Measurements from ENCODE around the gene CHD3. TPM values are rescaled to one million over a fixed set of nuclear protein-coding genes. Genes with fewer than 3 reads are reported as not detected.

Gene CHD3
- total and polyA plus RNA-seq, 2 of the 13 experiments (the other 11 are each of a cell fraction or from before 2014, with no cell fraction given): 2.7 to 3.7 TPM

DNA sequence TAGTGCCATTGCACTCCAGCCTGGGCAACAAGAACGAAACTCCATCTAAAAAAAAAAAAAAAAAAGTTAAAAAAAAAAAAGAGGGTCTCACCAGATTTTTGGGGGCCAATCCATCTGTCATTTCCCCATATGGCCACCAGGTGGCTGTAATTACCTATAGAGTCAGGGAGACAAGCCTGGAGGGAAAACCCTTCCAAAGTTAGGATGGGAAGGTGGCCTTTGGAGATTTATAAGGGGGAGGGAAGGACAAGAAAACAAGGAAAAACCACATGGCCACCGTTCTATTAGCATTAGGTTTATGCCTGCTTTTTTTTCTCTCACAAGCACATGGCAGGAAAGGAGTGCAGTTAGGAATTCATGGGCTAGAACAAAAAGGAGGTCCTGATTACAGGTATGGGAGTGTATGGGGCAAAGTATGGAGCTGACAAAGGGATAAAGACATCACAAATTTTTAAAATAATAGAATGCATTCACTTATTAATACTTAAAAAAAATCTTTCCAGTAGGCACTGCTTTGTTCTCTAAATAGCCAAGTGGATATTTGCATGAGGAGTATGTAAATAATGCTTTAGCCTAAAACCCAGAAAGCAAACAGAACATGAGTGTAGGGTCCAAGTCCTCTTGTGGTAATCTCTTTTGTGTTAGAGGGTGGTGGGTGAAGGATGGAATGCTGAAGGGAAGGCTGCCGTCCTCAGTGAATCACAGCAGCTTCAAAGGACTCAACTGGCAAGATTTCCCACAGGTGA, 25.7 kb upstream of the CHD3 start (continued):
- TF ChIP-seq HDAC1 (CRISPR knock-in tag; IDR thresholded peaks at IDR 0.05): 0 out of 2 replicates have a peak, but pooled peaks have one; percentile 25
- TF ChIP-seq, protein P1, sequence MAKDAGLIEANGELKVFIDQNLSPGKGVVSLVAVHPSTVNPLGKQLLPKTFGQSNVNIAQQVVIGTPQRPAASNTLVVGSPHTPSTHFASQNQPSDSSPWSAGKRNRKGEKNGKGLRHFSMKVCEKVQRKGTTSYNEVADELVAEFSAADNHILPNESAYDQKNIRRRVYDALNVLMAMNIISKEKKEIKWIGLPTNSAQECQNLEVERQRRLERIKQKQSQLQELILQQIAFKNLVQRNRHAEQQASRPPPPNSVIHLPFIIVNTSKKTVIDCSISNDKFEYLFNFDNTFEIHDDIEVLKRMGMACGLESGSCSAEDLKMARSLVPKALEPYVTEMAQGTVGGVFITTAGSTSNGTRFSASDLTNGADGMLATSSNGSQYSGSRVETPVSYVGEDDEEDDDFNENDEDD (CRISPR knock-in tag; IDR thresholded peaks at IDR 0.05; ENCODE audit: borderline replicate concordance): no peak
- TF ChIP-seq MXD4 (CRISPR knock-in tag; IDR thresholded peaks at IDR 0.05): peak; percentile 53; the same call in 1 of the 2 replicates
- TF ChIP-seq SOX6 (IDR thresholded peaks at IDR 0.05): no peak
- TF ChIP-seq SOX6 (CRISPR knock-in tag; IDR thresholded peaks at IDR 0.05): peak; percentile 92
- no peak for TF ChIP-seq ZC3H4 (CRISPR knock-in tag; IDR thresholded peaks at IDR 0.05; ENCODE audit: borderline replicate concordance)
- peak; percentile 89 for TF ChIP-seq SOX5 (CRISPR knock-in tag; IDR thresholded peaks at IDR 0.05; ENCODE audit: borderline replicate concordance)
- TF ChIP-seq, protein P2, sequence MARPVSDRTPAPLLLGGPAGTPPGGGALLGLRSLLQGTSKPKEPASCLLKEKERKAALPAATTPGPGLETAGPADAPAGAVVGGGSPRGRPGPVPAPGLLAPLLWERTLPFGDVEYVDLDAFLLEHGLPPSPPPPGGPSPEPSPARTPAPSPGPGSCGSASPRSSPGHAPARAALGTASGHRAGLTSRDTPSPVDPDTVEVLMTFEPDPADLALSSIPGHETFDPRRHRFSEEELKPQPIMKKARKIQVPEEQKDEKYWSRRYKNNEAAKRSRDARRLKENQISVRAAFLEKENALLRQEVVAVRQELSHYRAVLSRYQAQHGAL (CRISPR knock-in tag; IDR thresholded peaks at IDR 0.05; ENCODE audit: not compliant biosample characterization): no peak
- peak; percentile 57; the same call in 1 of the 2 replicates for TF ChIP-seq NCOA2 (CRISPR knock-in tag; IDR thresholded peaks at IDR 0.05)
- no peak for TF ChIP-seq ZNF724P (CRISPR knock-in tag; IDR thresholded peaks at IDR 0.05; ENCODE audit: borderline replicate concordance)
- TF ChIP-seq BCL6 (CRISPR knock-in tag; IDR thresholded peaks at IDR 0.05): peak; percentile 64
- 0 out of 2 replicates have a peak, but pooled peaks have one; percentile 21 for TF ChIP-seq KAT8 (CRISPR knock-in tag; IDR thresholded peaks at IDR 0.05)
- TF ChIP-seq ZNF83 (CRISPR knock-in tag; IDR thresholded peaks at IDR 0.05; ENCODE audit: borderline replicate concordance): no peak
- TF ChIP-seq CEBPG (CRISPR knock-in tag; IDR thresholded peaks at IDR 0.05): 0 out of 2 replicates have a peak, but pooled peaks have one; percentile 5
- no peak for TF ChIP-seq REL (CRISPR knock-in tag; conservative IDR thresholded peaks at IDR 0.05)
- TF ChIP-seq, protein P3, sequence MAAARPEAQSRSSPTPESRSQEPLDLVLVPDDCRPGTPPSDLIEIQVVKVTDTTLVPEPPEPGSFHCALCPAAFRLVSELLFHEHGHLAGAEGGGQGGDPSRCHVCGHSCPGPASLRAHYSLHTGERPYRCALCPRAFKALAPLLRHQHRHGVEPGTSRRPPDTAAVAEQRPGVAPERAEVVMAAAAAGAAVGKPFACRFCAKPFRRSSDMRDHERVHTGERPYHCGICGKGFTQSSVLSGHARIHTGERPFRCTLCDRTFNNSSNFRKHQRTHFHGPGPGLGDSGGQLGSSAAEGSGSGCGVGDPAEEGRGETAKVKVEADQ (CRISPR knock-in tag; IDR thresholded peaks at IDR 0.05; ENCODE audit: borderline replicate concordance): no peak
- TF ChIP-seq KAT2B (IDR thresholded peaks at IDR 0.05; ENCODE audit: borderline replicate concordance, low read depth, low read length): no peak
- TF ChIP-seq, protein P4, sequence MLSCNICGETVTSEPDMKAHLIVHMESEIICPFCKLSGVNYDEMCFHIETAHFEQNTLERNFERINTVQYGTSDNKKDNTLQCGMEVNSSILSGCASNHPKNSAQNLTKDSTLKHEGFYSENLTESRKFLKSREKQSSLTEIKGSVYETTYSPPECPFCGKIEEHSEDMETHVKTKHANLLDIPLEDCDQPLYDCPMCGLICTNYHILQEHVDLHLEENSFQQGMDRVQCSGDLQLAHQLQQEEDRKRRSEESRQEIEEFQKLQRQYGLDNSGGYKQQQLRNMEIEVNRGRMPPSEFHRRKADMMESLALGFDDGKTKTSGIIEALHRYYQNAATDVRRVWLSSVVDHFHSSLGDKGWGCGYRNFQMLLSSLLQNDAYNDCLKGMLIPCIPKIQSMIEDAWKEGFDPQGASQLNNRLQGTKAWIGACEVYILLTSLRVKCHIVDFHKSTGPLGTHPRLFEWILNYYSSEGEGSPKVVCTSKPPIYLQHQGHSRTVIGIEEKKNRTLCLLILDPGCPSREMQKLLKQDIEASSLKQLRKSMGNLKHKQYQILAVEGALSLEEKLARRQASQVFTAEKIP (CRISPR knock-in tag; IDR thresholded peaks at IDR 0.05; ENCODE audit: borderline replicate concordance): no peak
- TF ChIP-seq ERF (CRISPR knock-in tag; IDR thresholded peaks at IDR 0.05): peak; percentile 63; the same call in 1 of the 2 replicates
- peak; percentile 72 for TF ChIP-seq PHF21A (CRISPR knock-in tag; IDR thresholded peaks at IDR 0.05)
- TF ChIP-seq MIXL1 (CRISPR knock-in tag; IDR thresholded peaks at IDR 0.05): 0 out of 2 replicates have a peak, but pooled peaks have one; percentile 55
- TF ChIP-seq, protein P5, sequence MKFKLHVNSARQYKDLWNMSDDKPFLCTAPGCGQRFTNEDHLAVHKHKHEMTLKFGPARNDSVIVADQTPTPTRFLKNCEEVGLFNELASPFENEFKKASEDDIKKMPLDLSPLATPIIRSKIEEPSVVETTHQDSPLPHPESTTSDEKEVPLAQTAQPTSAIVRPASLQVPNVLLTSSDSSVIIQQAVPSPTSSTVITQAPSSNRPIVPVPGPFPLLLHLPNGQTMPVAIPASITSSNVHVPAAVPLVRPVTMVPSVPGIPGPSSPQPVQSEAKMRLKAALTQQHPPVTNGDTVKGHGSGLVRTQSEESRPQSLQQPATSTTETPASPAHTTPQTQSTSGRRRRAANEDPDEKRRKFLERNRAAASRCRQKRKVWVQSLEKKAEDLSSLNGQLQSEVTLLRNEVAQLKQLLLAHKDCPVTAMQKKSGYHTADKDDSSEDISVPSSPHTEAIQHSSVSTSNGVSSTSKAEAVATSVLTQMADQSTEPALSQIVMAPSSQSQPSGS (CRISPR knock-in tag; IDR thresholded peaks at IDR 0.05): no peak
- peak; percentile 30; the same call in 1 of the 2 replicates for TF ChIP-seq NAIF1 (CRISPR knock-in tag; IDR thresholded peaks at IDR 0.05; ENCODE audit: borderline replicate concordance)
- no peak for TF ChIP-seq SETDB1 (CRISPR knock-in tag; IDR thresholded peaks at IDR 0.05; ENCODE audit: borderline replicate concordance)
